Neural cell (in vitro differentiated cells): ENCODE results near the gene RYR3. TPM values are rescaled to one million over a fixed set of nuclear protein-coding genes. Genes with fewer than 3 reads are reported as not detected.

ENCODE experiments used
- H2AFZ ChIP-seq: fragments of 200-600, 300-800 bp; sonication (generic), shearing (Covaris generic); 2 replicates; pipeline ENCODE4 v1.6.0; 2014; ENCODE audit warnings: low read depth, mild to moderate bottlenecking, antibody characterized with exemption, low read length, moderate library complexity
- H3F3A ChIP-seq: fragments of 200-600 bp; shearing (Covaris generic); 2 replicates; pipeline ENCODE4 v1.6.1; 2016; ENCODE audit warnings: mild to moderate bottlenecking, moderate library complexity, mixed read lengths, antibody characterized with exemption, low read length; ENCODE audit not compliant: insufficient read depth, poor library complexity, severe bottlenecking
- H3K27ac ChIP-seq: fragments of 200-600, 300-800 bp; sonication (generic), shearing (Covaris generic); 2 replicates; pipeline ENCODE4 v1.5.1; 2014; ENCODE audit warnings: mild to moderate bottlenecking, low read length, moderate library complexity
- H3K27me3 ChIP-seq: fragments of 300-800, 200-600 bp; sonication (generic), shearing (Covaris generic); 2 replicates; pipeline ENCODE4 v1.6.0; 2014; ENCODE audit warnings: mild to moderate bottlenecking, low read depth, low read length, moderate library complexity; ENCODE audit not compliant: insufficient read depth
- H3K36me3 ChIP-seq: fragments of 300-800, 200-600 bp; sonication (generic), shearing (Covaris generic); 2 replicates; pipeline ENCODE4 v1.5.1; 2014; ENCODE audit warnings: mild to moderate bottlenecking, antibody characterized with exemption, low read length, moderate library complexity; ENCODE audit not compliant: insufficient read depth
- H3K4me2 ChIP-seq: fragments of 300-800, 200-600 bp; sonication (generic), shearing (Covaris generic); 2 replicates; pipeline ENCODE4 v1.6.0; 2014; ENCODE audit warnings: mild to moderate bottlenecking, low read length
- H3K4me3 ChIP-seq: fragments of 300-800, 200-600 bp; sonication (generic), shearing (Covaris generic); 2 replicates; pipeline ENCODE4 v1.5.1; 2014; ENCODE audit warnings: mild to moderate bottlenecking, low read length, moderate library complexity
- H3K79me2 ChIP-seq: fragments of 200-600 bp; shearing (Covaris generic); replicated peaks from 2 replicates; pipeline ENCODE4 v1.6.0; 2014; ENCODE audit warnings: mild to moderate bottlenecking, low read length, moderate library complexity; ENCODE audit not compliant: insufficient read depth
- H3K9ac ChIP-seq: fragments of 300-800, 200-600 bp; sonication (generic), shearing (Covaris generic); 2 replicates; pipeline ENCODE4 v1.6.1; 2016; ENCODE audit warnings: mild to moderate bottlenecking, low read length, mixed read lengths
- H3K9me2 ChIP-seq: fragments of 200-600 bp; shearing (Covaris generic); 2 replicates; pipeline ENCODE4 v1.6.1; 2016; ENCODE audit warnings: mild to moderate bottlenecking, low read length, mixed read lengths; ENCODE audit not compliant: insufficient read depth
- H3K9me3 ChIP-seq: fragments of 200-600, 300-800 bp; sonication (generic), shearing (Covaris generic); 2 replicates; pipeline ENCODE4 v1.6.1; 2016; ENCODE audit warnings: mild to moderate bottlenecking, mixed run types, low read length, moderate library complexity, mixed read lengths
- H4K20me1 ChIP-seq: fragments of 200-600 bp; shearing (Covaris generic); 2 replicates; pipeline ENCODE4 v1.6.1; 2016; ENCODE audit warnings: mild to moderate bottlenecking, mixed run types; ENCODE audit not compliant: insufficient read depth
- CTCF ChIP-seq: fragments of 450-650 bp; IDR thresholded peaks from 2 replicates; pipeline ENCODE4 v1.5.1; 2014; ENCODE audit warnings: antibody characterized with exemption, mild to moderate bottlenecking, moderate library complexity; ENCODE audit not compliant: poor library complexity, severe bottlenecking
- EP300 ChIP-seq: fragments of 450-650 bp; conservative IDR thresholded peaks from 2 replicates; pipeline ENCODE4 v1.6.1; 2014; ENCODE audit warnings: antibody characterized with exemption, mild to moderate bottlenecking, moderate library complexity; ENCODE audit not compliant: poor library complexity, severe bottlenecking
- EZH2 ChIP-seq: fragments of 200-600, 300-800 bp; shearing (Covaris generic), sonication (generic); IDR thresholded peaks from 2 replicates; pipeline ENCODE4 v1.6.1; 2014; ENCODE audit warnings: antibody characterized with exemption, low read length, borderline replicate concordance, mild to moderate bottlenecking; ENCODE audit not compliant: insufficient read depth, poor library complexity, severe bottlenecking
- MXI1 ChIP-seq: fragments of 450-650 bp; conservative IDR thresholded peaks from 2 replicates; pipeline ENCODE4 v1.6.1; 2014; ENCODE audit warnings: antibody characterized with exemption, mild to moderate bottlenecking; ENCODE audit not compliant: poor library complexity, severe bottlenecking
- POLR2AphosphoS5 ChIP-seq: IDR thresholded peaks from 2 replicates; pipeline ENCODE4 v1.6.1; 2012
- RAD21 ChIP-seq: fragments of 450-650 bp; conservative IDR thresholded peaks from 2 replicates; pipeline ENCODE4 v1.6.1; 2014; ENCODE audit warnings: antibody characterized with exemption, mild to moderate bottlenecking, moderate library complexity
- REST ChIP-seq: IDR thresholded peaks from 2 replicates; pipeline ENCODE4 v1.6.1; 2012; ENCODE audit warnings: borderline replicate concordance
- SMC3 ChIP-seq: fragments of 450-650 bp; conservative IDR thresholded peaks from 2 replicates; pipeline ENCODE4 v1.6.1; 2014; ENCODE audit warnings: antibody characterized with exemption, mild to moderate bottlenecking, moderate library complexity; ENCODE audit not compliant: poor library complexity
- TAF1 ChIP-seq: IDR thresholded peaks from 2 replicates; pipeline ENCODE4 v1.6.1; 2012; ENCODE audit warnings: low read depth
- polyA plus RNA-seq: library from polyadenylated mRNA; depleted of rRNA; stranded (reverse); fragments of >200 nt; gene quantifications from 2 replicates; pipeline ENCODE4 v1.2.3, GENCODE V29; 2014

RYR3 gene
- polyA plus RNA-seq, 1 donor from 2014 or later = 12.6 TPM

GRCh38 chr15:33857726-33858125 is 547.0 kb downstream of the RYR3 start:
- Histone ChIP-seq H3K79me2 (no peaks in the 10 kb centered on the region), H3K9me3 (no peaks in the 10 kb centered on the region)
- no peak for TF ChIP-seq TAF1
- no peak for TF ChIP-seq SMC3
- TF ChIP-seq MXI1 = no peak
- no peak for TF ChIP-seq REST
- TF ChIP-seq POLR2AphosphoS5 = no peak
- TF ChIP-seq EP300 = no peak
- no peak for TF ChIP-seq EZH2
- no peak for TF ChIP-seq RAD21
- TF ChIP-seq CTCF = no peak

GRCh38 chr15:33858836-33859235 is 548.1 kb downstream of the RYR3 start:
- no peak overlapping the region for H2AFZ ChIP-seq
- H3K9ac ChIP-seq = no peak overlapping the region
- no peak overlapping the region for H3K27ac ChIP-seq
- no peak for TF ChIP-seq SMC3
- no peak for TF ChIP-seq EZH2
- TF ChIP-seq REST = no peak
- TF ChIP-seq TAF1 = no peak
- TF ChIP-seq POLR2AphosphoS5 = no peak
- no peak for TF ChIP-seq CTCF
- H3K27me3 ChIP-seq = no peaks in the 10 kb centered on the region
- H3K36me3 ChIP-seq = no peaks in the 10 kb centered on the region
- no peaks in the 10 kb centered on the region for H3K9me3 ChIP-seq
- no peaks in the 10 kb centered on the region for H3K9me2 ChIP-seq
- no peak overlapping the region for H3K4me2 ChIP-seq
- no peaks in the 10 kb centered on the region for H3K79me2 ChIP-seq
- H3F3A ChIP-seq = no peaks in the 10 kb centered on the region
- no peak overlapping the region for H3K4me3 ChIP-seq
- no peaks in the 10 kb centered on the region for H4K20me1 ChIP-seq

More at GRCh38 chr15:33857726-33858125, 547.0 kb downstream of the RYR3 start:
- H3K36me3 ChIP-seq = no peaks in the 10 kb centered on the region
- H3K9ac ChIP-seq = no peak overlapping the region
- no peak overlapping the region for H3K4me3 ChIP-seq
- no peaks in the 10 kb centered on the region for H3K27me3 ChIP-seq
- H3F3A ChIP-seq = no peaks in the 10 kb centered on the region
- H3K4me2 ChIP-seq = no peak overlapping the region
- no peaks in the 10 kb centered on the region for H4K20me1 ChIP-seq
- no peak overlapping the region for H3K27ac ChIP-seq
- H3K9me2 ChIP-seq = no peaks in the 10 kb centered on the region
- no peak overlapping the region for H2AFZ ChIP-seq
